H9 (cell line): ENCODE measurements around the gene SMARCC1. TPM values are rescaled to one million over a fixed set of nuclear protein-coding genes. Genes with fewer than 3 reads are reported as not detected.

Experiments
- DNase-seq: peaks from one replicate; pipeline ENCODE4 v3.0.0-alpha.2; 2017
- H2AFZ ChIP-seq: one replicate; pipeline ENCODE4 v1.6.1; 2013; ENCODE audit warnings: mild to moderate bottlenecking, low read length, control low read depth, moderate library complexity
- H2AK5ac ChIP-seq: 2 replicates; pipeline ENCODE4 v1.6.1; 2013; ENCODE audit warnings: low read length, control low read depth, mixed read lengths; ENCODE audit not compliant: insufficient read length
- H2BK120ac ChIP-seq: one replicate; pipeline ENCODE4 v1.6.1; 2013; ENCODE audit warnings: low read depth, mild to moderate bottlenecking, low read length, control low read depth, inconsistent platforms; ENCODE audit not compliant: poor library complexity, severe bottlenecking
- H2BK12ac ChIP-seq: 2 replicates; pipeline ENCODE4 v1.6.1; 2013; ENCODE audit warnings: low read length, control low read depth, mixed read lengths, low read depth; ENCODE audit not compliant: insufficient read length
- H2BK15ac ChIP-seq: 2 replicates; pipeline ENCODE4 v1.6.1; 2013; ENCODE audit warnings: low read depth, low read length, control low read depth
- H2BK20ac ChIP-seq: one replicate; pipeline ENCODE4 v1.6.1; 2013; ENCODE audit warnings: low read depth, mild to moderate bottlenecking, low read length, control low read depth, inconsistent platforms; ENCODE audit not compliant: poor library complexity, severe bottlenecking
- H2BK5ac ChIP-seq: 2 replicates; pipeline ENCODE4 v1.6.1; 2013; ENCODE audit warnings: low read length, control low read depth, mixed read lengths; ENCODE audit not compliant: insufficient read length
- H3K14ac ChIP-seq: 2 replicates; pipeline ENCODE4 v1.6.1; 2013; ENCODE audit warnings: low read length, control low read depth; ENCODE audit not compliant: insufficient read depth
- H3K18ac ChIP-seq: 2 replicates; pipeline ENCODE4 v1.6.1; 2013; ENCODE audit warnings: low read depth, mild to moderate bottlenecking, mixed read lengths, low read length, control low read depth; ENCODE audit not compliant: insufficient read length
- H3K23ac ChIP-seq: 2 replicates; pipeline ENCODE4 v1.6.1; 2013; ENCODE audit warnings: low read length, control low read depth, mixed read lengths, low read depth; ENCODE audit not compliant: insufficient read length
- H3K23me2 ChIP-seq: 2 replicates; pipeline ENCODE4 v1.6.1; 2013; ENCODE audit warnings: low read depth, mild to moderate bottlenecking, mixed read lengths, low read length, control low read depth; ENCODE audit not compliant: insufficient read length, poor library complexity, severe bottlenecking
- H3K27ac ChIP-seq: 2 replicates; pipeline ENCODE4 v1.5.1; 2013; ENCODE audit warnings: low read length, control low read depth, mixed read lengths, low read depth; ENCODE audit not compliant: insufficient read length
- H3K27me3 ChIP-seq: 2 replicates; pipeline ENCODE4 v1.6.1; 2013; ENCODE audit warnings: low read length, control low read depth, inconsistent platforms; ENCODE audit not compliant: insufficient read depth
- H3K4ac ChIP-seq: 2 replicates; pipeline ENCODE4 v1.6.1; 2013; ENCODE audit warnings: low read depth, mild to moderate bottlenecking, control low read depth, inconsistent platforms, low read length, moderate library complexity
- H3K4me1 ChIP-seq: 2 replicates; pipeline ENCODE4 v1.6.1; 2013; ENCODE audit warnings: low read length, control low read depth, inconsistent platforms; ENCODE audit not compliant: insufficient read depth
- H3K4me2 ChIP-seq: 2 replicates; pipeline ENCODE4 v1.6.1; 2013; ENCODE audit warnings: low read length, control low read depth, mixed read lengths; ENCODE audit not compliant: insufficient read length, insufficient read depth
- H3K56ac ChIP-seq: 2 replicates; pipeline ENCODE4 v1.6.1; 2013; ENCODE audit warnings: low read depth, mild to moderate bottlenecking, mixed read lengths, low read length, control low read depth; ENCODE audit not compliant: insufficient read length
- H3K79me1 ChIP-seq: 2 replicates; pipeline ENCODE4 v1.6.1; 2013; ENCODE audit warnings: low read depth, mild to moderate bottlenecking, moderate library complexity, low read length, control low read depth, inconsistent platforms; ENCODE audit not compliant: insufficient read depth, poor library complexity, severe bottlenecking
- H3K79me2 ChIP-seq: 2 replicates; pipeline ENCODE4 v1.6.1; 2013; ENCODE audit warnings: low read length, control low read depth, inconsistent platforms; ENCODE audit not compliant: insufficient read depth
- H3K9ac ChIP-seq: 2 replicates; pipeline ENCODE4 v1.6.1; 2013; ENCODE audit warnings: low read length, control low read depth, mixed read lengths; ENCODE audit not compliant: insufficient read length; ENCODE audit errors: extremely low read depth
- H3K9me3 ChIP-seq: one replicate; pipeline ENCODE4 v1.6.1; 2013; ENCODE audit warnings: low read depth, low read length, inconsistent platforms; ENCODE audit not compliant: control insufficient read depth
- H3T11ph ChIP-seq: one replicate; pipeline ENCODE4 v1.6.1; 2013; ENCODE audit warnings: mild to moderate bottlenecking, low read length, control low read depth, inconsistent platforms
- H4K20me1 ChIP-seq: one replicate; pipeline ENCODE4 v1.6.1; 2013; ENCODE audit not compliant: control insufficient read depth, insufficient read length, insufficient read depth
- H4K5ac ChIP-seq: 2 replicates; pipeline ENCODE4 v1.6.1; 2013; ENCODE audit warnings: low read depth, mild to moderate bottlenecking, mixed read lengths, low read length, control low read depth; ENCODE audit not compliant: insufficient read length
- H4K8ac ChIP-seq: replicated peaks from 2 replicates; pipeline ENCODE4 v1.6.1; 2013; ENCODE audit warnings: low read length, control low read depth, mixed read lengths, low read depth; ENCODE audit not compliant: insufficient read length
- H4K91ac ChIP-seq: 2 replicates; pipeline ENCODE4 v1.6.1; 2013; ENCODE audit warnings: low read depth, mild to moderate bottlenecking, moderate library complexity, mixed read lengths, low read length, control low read depth; ENCODE audit not compliant: insufficient read length
- H3K27ac Mint-ChIP-seq, 3 experiments: 2 replicates in 2 of 3; 3 replicates in 1 of 3; pipeline ENCODE4 v1.8.0; 2020 to 2021; ENCODE audit warnings: mixed read lengths in 3 of 3, mild to moderate bottlenecking in 1 of 3, moderate library complexity in 1 of 3
- H3K27me3 Mint-ChIP-seq: 2 replicates; pipeline ENCODE4 v1.8.0; 2021; ENCODE audit warnings: low read depth, mild to moderate bottlenecking, moderate library complexity, mixed read lengths
- H3K36me3 Mint-ChIP-seq, 3 experiments: 2 replicates in 2 of 3; 3 replicates in 1 of 3; pipeline ENCODE4 v1.8.0; 2020 to 2021; ENCODE audit warnings: low read depth in 3 of 3, mixed read lengths in 3 of 3; ENCODE audit not compliant: insufficient read depth in 1 of 3
- H3K4me1 Mint-ChIP-seq, 2 experiments: 2 replicates each; pipeline ENCODE4 v1.8.0; 2020; ENCODE audit warnings: mixed read lengths in 2 of 2
- H3K4me3 Mint-ChIP-seq, 2 experiments: 2 replicates in 1 of 2; 3 replicates in 1 of 2; pipeline ENCODE4 v1.8.0; 2020 to 2021; ENCODE audit warnings: mild to moderate bottlenecking in 2 of 2, mixed read lengths in 2 of 2, moderate library complexity in 1 of 2
- H3K9me3 Mint-ChIP-seq, 2 experiments: 2 replicates in 1 of 2; 3 replicates in 1 of 2; pipeline ENCODE4 v1.8.0; 2020; ENCODE audit warnings: mild to moderate bottlenecking in 2 of 2, mixed read lengths in 2 of 2, moderate library complexity in 1 of 2
- CTCF ChIP-seq: fragments of 200-600 bp; sonication (generic); conservative IDR thresholded peaks from 3 replicates; pipeline ENCODE4 v1.8.0; 2021; ENCODE audit warnings: antibody characterized with exemption, mild to moderate bottlenecking
- WGBS: extraction: QIAGEN DNeasy Blood & Tissue Kit; methylation state at CpG from one replicate; pipeline ENCODE4 v1.1.7; 2013; ENCODE audit warnings: missing lambda C conversion rate, low lambda C conversion rate, mixed read lengths; ENCODE audit not compliant: insufficient read length; ENCODE audit errors: extremely low coverage; 5-methylcytosine and 5-hydroxymethylcytosine counted together
- total RNA-seq: library from RNA; stranded (reverse); gene quantifications from 2 replicates; pipeline ENCODE4 v1.2.1, GENCODE V29; 2021

Gene SMARCC1
- total RNA-seq, 1 experiment from 2014 or later = 274 TPM

GRCh38 chr3:47762233-47762632 is 19.5 kb downstream of the SMARCC1 start:
- no peak overlapping the region for H4K5ac ChIP-seq
- H2BK15ac ChIP-seq = no peak overlapping the region
- peaks cover 6% of the 10 kb centered on the region for H3K79me1 ChIP-seq
- H3K23ac ChIP-seq = no peak overlapping the region
- no peak overlapping the region for H3K56ac ChIP-seq
- no peaks in the 10 kb centered on the region for H3K4me1 ChIP-seq
- peaks cover 1% of the 10 kb centered on the region for H3K27me3 Mint-ChIP-seq
- no peaks in the 10 kb centered on the region for H3K4me1 Mint-ChIP-seq
- no peak overlapping the region for H3K4me2 ChIP-seq
- no peak overlapping the region for H3K27ac ChIP-seq
- no peaks in the 10 kb centered on the region for H3K9me3 Mint-ChIP-seq
- peaks cover 43% of the 10 kb centered on the region; the same call in 1 of the 2 replicates for H3K79me2 ChIP-seq
- H3K27me3 ChIP-seq = no peaks in the 10 kb centered on the region
- no peak overlapping the region for H2BK12ac ChIP-seq
- no peaks in the 10 kb centered on the region for H3K9me3 ChIP-seq
- no peak overlapping the region for H3K18ac ChIP-seq
- no peaks in the 10 kb centered on the region for H4K20me1 ChIP-seq
- H3K36me3 Mint-ChIP-seq = peaks cover 23 to 67% (median 55%) of the 10 kb centered on the region in 3 experiments; a peak in 6 of 7 replicates
- no peak overlapping the region for H3K4me3 Mint-ChIP-seq
- TF ChIP-seq CTCF = no peak
- no peak overlapping the region for H3K9ac ChIP-seq
- no peak overlapping the region for H2BK120ac ChIP-seq
- no peak for DNase-seq
- H2BK20ac ChIP-seq = no peak overlapping the region
- H3T11ph ChIP-seq = no peak overlapping the region
- no peak overlapping the region for H4K91ac ChIP-seq
- no peak overlapping the region for H2AK5ac ChIP-seq
- no peak overlapping the region for H3K4ac ChIP-seq
- no peak overlapping the region for H2BK5ac ChIP-seq
- H2AFZ ChIP-seq = no peak overlapping the region
- peak overlapping the region in 2 of 3 experiments; percentile 10 to 81; a peak in 3 of 7 replicates for H3K27ac Mint-ChIP-seq
- H3K23me2 ChIP-seq = no peaks in the 10 kb centered on the region
- no CpG with 5 or more reads among the region's 4 CpGs for WGBS
- no peak overlapping the region for H4K8ac ChIP-seq
- H3K14ac ChIP-seq = no peak overlapping the region
